Astrocyte of the cerebellum (primary cell): ENCODE results near the gene TMEM168.

Experiments used
- DNase-seq: peaks from one replicate; pipeline ENCODE4 v3.0.0-alpha.2; 2011; ENCODE audit warnings: low read depth
- H3K4me3 ChIP-seq: 2 replicates; pipeline ENCODE4 v1.5.1; 2011; ENCODE audit warnings: mild to moderate bottlenecking, low read depth, low read length, moderate library complexity
- CTCF ChIP-seq: IDR thresholded peaks from 2 replicates; pipeline ENCODE4 v1.5.1; 2012; ENCODE audit warnings: low read length, low read depth, moderate library complexity, mild to moderate bottlenecking; ENCODE audit errors: missing control alignments
- in situ Hi-C: cut with HindIII; loops from 2 replicates; pipeline ENCODE4 v1.10.0; 2017; ENCODE audit warnings: low sequenced_read_pairs

Gene TMEM168

GRCh38 chr7:112765105-112765504, 25.1 kb downstream of the TMEM168 start:
- in situ Hi-C loops: no loop called here
- no peak for TF ChIP-seq CTCF
- DNase-seq: no peak
- H3K4me3 ChIP-seq: no peak overlapping the region

GRCh38 chr7:112763996-112764395, 26.2 kb downstream of the TMEM168 start:
- TF ChIP-seq CTCF: no peak
- in situ Hi-C loops: no loop called here
- no peak overlapping the region for H3K4me3 ChIP-seq
- no peak for DNase-seq

GRCh38 chr7:112763298-112763697, 26.9 kb downstream of the TMEM168 start:
- TF ChIP-seq CTCF: no peak
- H3K4me3 ChIP-seq: no peak overlapping the region
- in situ Hi-C loops: no loop called here
- DNase-seq: no peak

GRCh38 chr7:112759905-112760304, 30.3 kb downstream of the TMEM168 start:
- no peak for TF ChIP-seq CTCF
- in situ Hi-C loops: no loop called here
- no peak for DNase-seq
- H3K4me3 ChIP-seq: no peak overlapping the region

GRCh38 chr7:112757337-112757736, 32.9 kb downstream of the TMEM168 start:
- H3K4me3 ChIP-seq: no peak overlapping the region
- in situ Hi-C loops: no loop called here
- no peak for TF ChIP-seq CTCF
- DNase-seq: no peak

GRCh38 chr7:112753298-112753697, 36.9 kb downstream of the TMEM168 start:
- H3K4me3 ChIP-seq: no peak overlapping the region
- no peak for TF ChIP-seq CTCF
- in situ Hi-C loops: no loop called here
- no peak for DNase-seq

GRCh38 chr7:112752576-112752975, 37.6 kb downstream of the TMEM168 start:
- in situ Hi-C loops: no loop called here
- DNase-seq: no peak
- TF ChIP-seq CTCF: no peak
- H3K4me3 ChIP-seq: no peak overlapping the region
